ENCODE results near the gene BFSP2.

BFSP2 gene

GRCh38 chr3:133384331-133385027, 15.4 kb upstream of the BFSP2 start:
- peak; percentile 2 for DNase-seq

DNA sequence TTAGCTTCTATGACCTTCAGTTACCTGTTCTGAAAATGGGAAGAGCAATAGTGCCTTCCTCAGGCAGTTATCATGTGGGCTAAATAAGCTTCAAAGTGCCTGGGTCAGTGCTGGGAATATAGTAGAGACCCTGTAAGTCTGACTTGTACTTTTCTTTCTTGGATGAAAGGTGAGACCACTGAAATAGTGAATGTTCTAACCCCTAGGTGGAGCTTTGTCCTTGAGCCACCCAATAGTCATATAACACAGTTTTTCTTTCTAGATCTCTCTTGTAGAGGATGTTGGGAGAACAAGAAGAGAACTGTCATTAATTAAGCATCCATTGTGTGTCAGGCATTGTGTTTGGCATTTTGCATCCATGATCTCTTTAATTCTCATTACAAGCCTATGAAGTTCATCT, 13.0 kb upstream of the BFSP2 start:
- no peak for DNase-seq

- DNase-seq = no peak
These were observed 12.5 kb upstream of the BFSP2 start for GRCh38 chr3:133387341-133387740.

- DNase-seq = no peak
These were observed 11.0 kb upstream of the BFSP2 start for GRCh38 chr3:133388696-133389395.

- DNase-seq = no peak
These were observed 9.1 kb upstream of the BFSP2 start for GRCh38 chr3:133390715-133391114.

GRCh38 chr3:133393204-133393603, 6.7 kb upstream of the BFSP2 start:
- no peak for DNase-seq

DNA sequence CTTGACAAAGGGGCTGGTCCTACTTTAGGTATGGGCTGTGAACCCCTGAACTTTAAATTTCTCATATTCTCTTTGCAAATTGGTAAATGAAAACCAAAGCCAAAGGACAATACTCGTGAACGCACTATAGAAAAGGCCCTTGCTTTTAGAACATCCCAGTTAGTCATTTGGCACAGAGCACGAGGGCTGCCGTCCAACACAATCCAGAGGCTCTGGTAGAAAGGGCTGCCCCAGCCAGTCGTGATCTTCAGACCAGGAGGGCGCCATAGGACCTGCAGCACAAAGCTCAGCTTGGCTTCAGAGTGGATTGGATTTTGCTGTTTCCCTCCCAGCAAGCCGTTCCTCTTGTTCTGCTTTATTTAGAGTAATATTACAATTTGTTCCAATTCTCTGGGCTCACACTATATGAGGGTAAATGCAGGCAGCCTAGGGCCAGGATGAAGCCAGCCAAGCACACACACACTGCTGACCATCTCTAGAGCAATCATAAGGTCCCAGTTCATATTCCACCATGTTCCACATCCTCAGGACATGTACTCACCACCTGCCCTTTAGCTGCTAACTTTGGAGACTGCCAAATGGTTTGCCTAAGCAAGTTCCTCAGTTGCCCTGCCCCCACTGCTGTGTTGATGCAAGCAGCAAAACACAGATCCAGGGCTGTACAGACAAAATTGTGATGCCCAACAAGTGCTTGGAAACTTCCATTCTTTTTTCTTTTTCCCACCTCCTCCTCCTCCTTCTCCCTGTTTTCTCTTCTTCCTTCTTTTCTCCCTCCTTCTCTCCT, 6.0 kb upstream of the BFSP2 start:
- DNase-seq = no peak

GRCh38 chr3:133394561-133395311, 5.1 kb upstream of the BFSP2 start:
- DNase-seq = no peak

GRCh38 chr3:133396906-133397305, 3.0 kb upstream of the BFSP2 start:
- no peak for DNase-seq

DNA sequence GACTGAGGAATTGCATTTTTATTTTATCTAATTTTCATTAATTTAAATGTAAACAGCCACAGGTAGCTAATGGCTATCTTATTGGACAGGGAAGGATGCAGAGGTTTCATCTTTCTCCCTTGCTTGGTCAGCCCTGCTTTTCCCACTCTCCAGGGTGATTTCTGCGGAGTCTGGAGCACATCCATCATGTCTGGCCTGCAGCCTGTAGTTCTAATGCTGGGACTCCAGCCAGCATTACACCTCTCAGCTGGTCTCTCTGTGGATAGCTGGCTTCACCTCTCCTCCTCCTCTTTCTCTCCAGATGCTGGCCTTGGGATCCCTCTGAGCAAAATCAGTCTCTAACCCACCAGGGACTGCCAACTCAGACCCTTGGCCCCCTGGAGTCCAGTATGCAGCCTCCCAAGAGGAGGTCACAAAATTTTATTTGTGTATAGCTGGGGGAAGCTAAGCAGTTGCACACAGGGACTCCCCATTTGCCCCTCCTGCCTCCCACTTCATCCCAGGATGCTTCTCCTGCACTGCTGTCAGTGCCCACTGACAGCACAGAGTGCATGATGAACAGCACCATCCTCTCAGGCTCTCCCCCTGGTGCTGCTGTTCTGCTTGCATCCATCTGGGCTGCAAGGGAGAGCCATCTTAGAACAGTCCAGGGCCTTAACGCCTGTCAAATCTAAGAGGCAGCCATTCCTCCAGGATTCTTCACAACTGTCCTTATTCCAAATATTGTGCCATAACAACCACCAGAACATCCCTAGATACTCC, 1.7 kb downstream of the BFSP2 start:
- no peak for DNase-seq

GRCh38 chr3:133404920-133405319, 5.1 kb downstream of the BFSP2 start:
- no peak for DNase-seq

DNA sequence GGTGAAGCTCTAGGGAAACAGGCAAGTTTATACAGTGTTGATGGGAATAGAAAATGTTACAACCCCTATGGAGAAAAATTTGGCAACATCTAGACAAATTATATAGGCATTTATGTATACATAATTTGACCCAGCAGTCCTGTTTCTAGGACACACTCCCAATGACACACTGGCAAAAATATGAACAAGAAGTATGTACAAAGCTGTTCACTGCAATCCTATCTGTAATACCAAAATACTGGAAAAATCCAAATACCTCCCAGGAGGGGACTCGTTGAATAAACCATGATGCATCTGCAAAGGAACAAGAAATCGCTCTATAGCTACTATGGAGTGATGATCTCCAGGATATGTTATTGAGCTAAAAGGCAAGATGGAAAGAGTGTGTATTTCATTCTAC, 8.5 kb downstream of the BFSP2 start:
- DNase-seq = no peak

- no peak for DNase-seq
These were observed 9.1 kb downstream of the BFSP2 start for GRCh38 chr3:133408961-133409360.

DNA sequence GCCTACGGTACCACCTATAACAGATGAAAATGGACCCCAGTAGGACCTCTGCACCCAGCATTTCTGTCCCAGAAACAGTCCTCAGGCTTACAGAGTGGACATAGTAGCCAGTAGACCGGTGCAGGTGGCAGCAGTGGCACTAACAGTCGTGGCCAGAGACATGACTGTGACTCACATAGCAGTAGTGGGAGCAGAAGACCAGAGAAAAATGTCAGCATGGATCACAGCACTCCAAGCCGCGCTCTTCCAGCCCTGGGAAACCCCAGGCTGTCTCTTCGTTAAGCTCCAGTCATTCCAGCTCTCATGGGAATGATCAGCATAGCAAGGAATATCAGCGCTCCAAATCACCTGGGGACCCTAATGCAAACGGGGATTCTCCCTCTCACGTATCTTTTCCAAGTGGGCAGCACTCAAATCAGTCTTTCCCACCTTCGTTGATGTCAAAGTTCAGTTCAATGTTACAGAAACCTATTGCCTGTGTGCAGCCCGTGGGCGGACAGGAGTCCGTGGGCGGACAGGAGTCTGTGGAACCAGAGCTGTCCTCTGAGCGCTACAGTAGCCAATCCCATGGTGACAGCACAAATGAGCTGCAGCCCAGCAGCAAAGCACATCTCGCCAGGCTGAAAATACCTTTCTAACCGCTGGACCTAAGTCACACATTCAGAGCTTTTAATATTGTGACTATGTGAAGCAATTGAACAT, 10.5 kb downstream of the BFSP2 start:
- no peak for DNase-seq

DNA sequence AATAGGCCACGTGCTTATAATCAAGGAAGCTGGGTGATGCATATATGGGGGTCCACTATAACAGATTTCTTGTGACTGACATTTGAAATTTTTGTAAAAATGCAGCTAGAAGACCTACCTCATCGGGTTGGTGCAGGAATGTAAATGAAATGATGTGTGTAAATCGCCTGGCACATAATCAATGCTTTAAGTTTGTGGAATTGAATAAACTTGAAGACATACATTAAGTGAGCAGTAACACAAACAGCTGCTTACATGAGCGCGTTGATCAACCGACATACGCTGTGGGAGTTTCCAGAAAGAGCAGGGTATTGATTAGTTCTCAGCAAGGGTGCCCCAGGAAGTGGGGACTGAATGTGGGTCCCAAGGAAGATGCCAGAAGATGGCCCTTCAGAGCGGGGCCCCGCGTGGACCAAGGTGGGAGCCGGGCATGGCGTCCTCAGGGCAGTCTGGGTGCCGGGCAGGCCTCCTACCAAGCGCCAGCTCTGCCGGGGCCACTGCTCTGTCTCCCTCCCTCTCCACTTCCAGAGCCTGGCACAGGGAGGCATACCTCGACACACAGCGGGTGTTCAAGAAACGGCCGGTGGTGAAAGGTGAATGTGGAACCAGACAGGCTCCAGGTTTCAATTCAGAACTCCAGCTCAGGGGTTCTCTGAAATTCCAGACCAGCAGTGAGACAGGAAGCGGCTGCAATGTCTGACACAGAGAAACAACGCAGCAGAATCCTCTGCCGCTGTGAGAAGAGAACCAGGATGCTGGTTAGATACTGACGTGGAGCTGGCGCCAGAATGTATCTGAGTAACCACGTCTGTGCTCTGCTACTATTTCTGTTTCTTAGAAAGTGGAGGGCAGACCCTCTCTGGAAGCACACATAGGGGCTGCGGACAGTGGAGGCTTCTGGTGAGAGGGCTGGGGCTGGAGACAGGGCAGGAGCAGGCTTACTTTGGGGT, 12.6 kb downstream of the BFSP2 start:
- DNase-seq = no peak

GRCh38 chr3:133413161-133414020, 13.5 kb downstream of the BFSP2 start:
- DNase-seq = no peak

- DNase-seq = no peak
These were observed 14.2 kb downstream of the BFSP2 start for GRCh38 chr3:133414021-133414392.

DNA sequence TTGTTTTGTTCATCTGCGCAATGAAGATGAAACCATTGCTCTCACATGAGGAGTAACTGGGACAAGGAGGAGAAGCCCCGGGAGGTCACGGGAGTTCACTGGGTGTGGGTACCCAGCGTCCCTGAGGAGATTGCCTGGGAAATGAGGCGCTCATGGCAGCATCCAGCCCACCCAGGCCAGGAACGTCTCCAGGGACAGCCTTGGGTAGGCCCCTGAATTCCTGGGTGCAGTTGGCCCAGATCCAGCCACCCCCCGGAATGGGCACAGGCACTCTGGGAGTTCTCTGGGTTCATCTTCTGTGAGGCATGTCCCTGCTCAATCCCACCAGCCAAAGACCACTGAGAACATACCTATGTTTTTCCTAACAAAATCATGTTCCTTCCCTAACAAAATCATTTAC, 18.5 kb downstream of the BFSP2 start:
- DNase-seq = no peak

DNA sequence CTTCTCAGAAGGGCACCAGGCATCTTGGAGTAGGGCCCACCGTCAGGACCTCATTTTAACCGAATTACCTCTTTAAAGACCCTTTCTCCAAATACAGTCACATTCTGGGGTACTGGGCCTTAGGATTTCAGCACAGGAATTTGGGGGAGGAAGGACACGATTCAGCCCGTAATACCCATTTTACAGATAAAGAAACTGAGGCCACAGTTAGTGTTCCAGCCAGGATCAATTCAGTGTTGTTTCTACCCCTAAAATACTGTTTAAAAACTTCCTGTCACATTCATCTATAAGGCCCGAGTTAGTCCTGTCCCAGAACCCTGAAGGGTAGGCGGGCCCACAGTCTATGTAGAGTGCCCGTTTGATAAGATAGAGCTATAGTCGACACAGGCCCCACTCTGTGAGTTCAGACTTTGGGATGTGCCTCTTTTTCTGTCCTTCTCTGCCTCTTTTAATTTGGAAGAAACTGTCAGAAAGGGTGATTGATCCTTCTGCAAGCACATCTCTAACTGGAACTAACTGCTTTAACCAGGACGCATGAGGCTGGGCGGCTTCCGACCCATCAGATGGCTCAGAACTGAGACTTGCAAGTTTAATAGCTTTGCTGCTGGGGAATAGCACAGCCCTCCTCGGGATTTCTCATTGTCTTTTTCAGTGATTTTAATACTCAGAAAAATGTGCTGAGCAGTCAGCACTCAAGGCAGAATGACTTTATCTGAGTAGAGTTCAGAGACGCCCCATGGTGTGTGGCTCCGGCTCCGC, 19.5 kb downstream of the BFSP2 start:
- no peak for DNase-seq
